Ishikawa (cell line): ENCODE results near the gene GTPBP3.

Experiments used
- CEBPB ChIP-seq: IDR thresholded peaks from 2 replicates; pipeline ENCODE4 v1.6.1; 2012
- CREB1 ChIP-seq: IDR thresholded peaks from 2 replicates; pipeline ENCODE4 v1.6.1; 2012; ENCODE audit warnings: low read depth
- EGR1 ChIP-seq: IDR thresholded peaks from 2 replicates; pipeline ENCODE4 v1.6.1; 2012
- EP300 ChIP-seq: IDR thresholded peaks from 2 replicates; pipeline ENCODE4 v1.6.1; 2012; ENCODE audit warnings: borderline replicate concordance
- FOXM1 ChIP-seq: IDR thresholded peaks from 2 replicates; pipeline ENCODE4 v1.6.1; 2012; ENCODE audit warnings: low read depth, borderline replicate concordance
- NFIC ChIP-seq: IDR thresholded peaks from 2 replicates; pipeline ENCODE4 v1.6.1; 2012
- RAD21 ChIP-seq: IDR thresholded peaks from 2 replicates; pipeline ENCODE4 v1.6.1; 2012; ENCODE audit warnings: low read depth
- TAF1 ChIP-seq: IDR thresholded peaks from 2 replicates; pipeline ENCODE4 v1.6.1; 2012; ENCODE audit warnings: low read depth, mild to moderate bottlenecking
- TCF12 ChIP-seq: IDR thresholded peaks from 2 replicates; pipeline ENCODE4 v1.6.1; 2012; ENCODE audit warnings: low read depth
- TEAD4 ChIP-seq: IDR thresholded peaks from 2 replicates; pipeline ENCODE4 v1.6.1; 2012
- YY1 ChIP-seq: IDR thresholded peaks from 2 replicates; pipeline ENCODE4 v1.6.1; 2012; ENCODE audit warnings: low read depth
- ZBTB7A ChIP-seq: IDR thresholded peaks from 2 replicates; pipeline ENCODE4 v1.6.1; 2012; ENCODE audit warnings: low read depth
- TF ChIP-seq, protein P1 (sequence below): IDR thresholded peaks from 2 replicates; pipeline ENCODE4 v1.6.1; 2012; ENCODE audit warnings: low read depth, mild to moderate bottlenecking
- TF ChIP-seq, protein P2 (sequence below): IDR thresholded peaks from 2 replicates; pipeline ENCODE4 v1.6.1; 2012
- TF ChIP-seq, protein P3 (sequence below): IDR thresholded peaks from 2 replicates; pipeline ENCODE4 v1.6.1; 2012

The GTPBP3 gene

DNA sequence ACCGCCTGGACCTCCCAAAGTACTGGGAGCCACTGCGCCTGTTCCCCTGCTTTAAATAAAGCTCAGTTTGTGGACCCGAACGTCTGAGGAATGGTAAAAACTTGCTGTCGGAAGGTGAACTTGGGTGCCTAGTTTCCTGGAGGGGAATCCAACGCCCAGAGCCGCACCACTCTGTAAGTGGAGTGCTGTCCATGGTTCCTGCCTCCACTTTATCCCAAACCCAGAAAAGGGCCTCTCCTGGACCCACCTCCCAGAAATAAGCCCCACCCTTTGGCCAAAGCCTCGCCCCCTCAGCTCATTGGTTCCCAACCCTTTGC lies 5.0 kb upstream of the GTPBP3 start:
- TF ChIP-seq NFIC (no peak), TCF12 (no peak), CEBPB (no peak), CREB1 (no peak), YY1 (no peak), RAD21 (no peak), TEAD4 (no peak)
- TF ChIP-seq, protein P1, sequence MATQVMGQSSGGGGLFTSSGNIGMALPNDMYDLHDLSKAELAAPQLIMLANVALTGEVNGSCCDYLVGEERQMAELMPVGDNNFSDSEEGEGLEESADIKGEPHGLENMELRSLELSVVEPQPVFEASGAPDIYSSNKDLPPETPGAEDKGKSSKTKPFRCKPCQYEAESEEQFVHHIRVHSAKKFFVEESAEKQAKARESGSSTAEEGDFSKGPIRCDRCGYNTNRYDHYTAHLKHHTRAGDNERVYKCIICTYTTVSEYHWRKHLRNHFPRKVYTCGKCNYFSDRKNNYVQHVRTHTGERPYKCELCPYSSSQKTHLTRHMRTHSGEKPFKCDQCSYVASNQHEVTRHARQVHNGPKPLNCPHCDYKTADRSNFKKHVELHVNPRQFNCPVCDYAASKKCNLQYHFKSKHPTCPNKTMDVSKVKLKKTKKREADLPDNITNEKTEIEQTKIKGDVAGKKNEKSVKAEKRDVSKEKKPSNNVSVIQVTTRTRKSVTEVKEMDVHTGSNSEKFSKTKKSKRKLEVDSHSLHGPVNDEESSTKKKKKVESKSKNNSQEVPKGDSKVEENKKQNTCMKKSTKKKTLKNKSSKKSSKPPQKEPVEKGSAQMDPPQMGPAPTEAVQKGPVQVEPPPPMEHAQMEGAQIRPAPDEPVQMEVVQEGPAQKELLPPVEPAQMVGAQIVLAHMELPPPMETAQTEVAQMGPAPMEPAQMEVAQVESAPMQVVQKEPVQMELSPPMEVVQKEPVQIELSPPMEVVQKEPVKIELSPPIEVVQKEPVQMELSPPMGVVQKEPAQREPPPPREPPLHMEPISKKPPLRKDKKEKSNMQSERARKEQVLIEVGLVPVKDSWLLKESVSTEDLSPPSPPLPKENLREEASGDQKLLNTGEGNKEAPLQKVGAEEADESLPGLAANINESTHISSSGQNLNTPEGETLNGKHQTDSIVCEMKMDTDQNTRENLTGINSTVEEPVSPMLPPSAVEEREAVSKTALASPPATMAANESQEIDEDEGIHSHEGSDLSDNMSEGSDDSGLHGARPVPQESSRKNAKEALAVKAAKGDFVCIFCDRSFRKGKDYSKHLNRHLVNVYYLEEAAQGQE, result peak; percentile 82

DNA sequence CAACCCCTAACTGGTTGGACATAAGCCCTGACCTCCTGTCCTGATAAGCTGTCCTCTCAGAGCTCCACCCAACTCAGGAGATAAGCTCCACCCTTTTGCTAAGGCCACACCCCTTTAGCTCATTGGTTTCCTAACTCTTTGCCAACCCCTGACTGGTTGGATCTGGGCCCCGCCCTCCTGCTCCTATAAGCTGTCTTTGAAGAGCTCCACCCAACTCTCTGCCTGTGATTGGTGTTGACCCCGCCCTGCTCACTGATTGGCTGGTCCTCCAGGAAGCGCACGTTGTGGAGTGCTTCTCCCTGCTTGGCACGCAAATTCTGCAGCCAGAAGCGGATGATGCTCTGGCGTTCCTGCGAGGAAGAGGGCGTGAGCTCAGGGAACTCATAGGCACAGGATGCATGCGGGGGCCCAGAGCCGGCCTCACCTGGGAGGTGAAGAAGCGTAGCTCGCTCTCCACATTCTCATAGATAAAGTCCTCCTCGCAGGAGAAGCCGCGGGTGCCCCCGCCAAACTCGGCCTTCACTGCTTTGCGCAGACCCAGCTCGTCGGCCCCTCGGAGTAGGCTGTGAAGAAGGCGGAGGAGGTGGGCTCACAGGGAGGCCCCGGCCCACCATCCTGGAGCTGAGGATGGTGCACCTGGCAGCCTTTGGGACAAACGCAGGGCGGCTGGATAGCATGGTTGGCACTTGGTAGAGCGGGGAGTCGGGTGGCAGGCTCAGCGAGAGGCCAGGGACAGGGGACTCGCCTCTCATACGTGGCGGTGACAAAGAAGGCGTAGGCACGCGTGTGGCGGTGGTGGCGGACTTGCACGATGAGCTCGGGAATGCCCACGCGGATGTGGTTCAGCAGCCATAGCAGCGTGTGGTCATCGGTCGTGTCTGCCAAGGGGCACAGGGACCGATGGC lies 4.4 kb upstream of the GTPBP3 start:
- TF ChIP-seq CREB1, result no peak
- no peak for TF ChIP-seq ZBTB7A
- no peak for TF ChIP-seq YY1
- no peak for TF ChIP-seq TCF12
- TF ChIP-seq RAD21, result no peak
- TF ChIP-seq CEBPB, result no peak
- TF ChIP-seq FOXM1, result no peak
- TF ChIP-seq EGR1, result no peak
- no peak for TF ChIP-seq EP300
- TF ChIP-seq, protein P1, result no peak
- no peak for TF ChIP-seq NFIC
- TF ChIP-seq TAF1, result no peak
- TF ChIP-seq, protein P2, sequence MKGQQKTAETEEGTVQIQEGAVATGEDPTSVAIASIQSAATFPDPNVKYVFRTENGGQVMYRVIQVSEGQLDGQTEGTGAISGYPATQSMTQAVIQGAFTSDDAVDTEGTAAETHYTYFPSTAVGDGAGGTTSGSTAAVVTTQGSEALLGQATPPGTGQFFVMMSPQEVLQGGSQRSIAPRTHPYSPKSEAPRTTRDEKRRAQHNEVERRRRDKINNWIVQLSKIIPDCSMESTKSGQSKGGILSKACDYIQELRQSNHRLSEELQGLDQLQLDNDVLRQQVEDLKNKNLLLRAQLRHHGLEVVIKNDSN, result no peak
- no peak for TF ChIP-seq TEAD4
- TF ChIP-seq, protein P3, sequence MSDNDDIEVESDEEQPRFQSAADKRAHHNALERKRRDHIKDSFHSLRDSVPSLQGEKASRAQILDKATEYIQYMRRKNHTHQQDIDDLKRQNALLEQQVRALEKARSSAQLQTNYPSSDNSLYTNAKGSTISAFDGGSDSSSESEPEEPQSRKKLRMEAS, result no peak

DNA sequence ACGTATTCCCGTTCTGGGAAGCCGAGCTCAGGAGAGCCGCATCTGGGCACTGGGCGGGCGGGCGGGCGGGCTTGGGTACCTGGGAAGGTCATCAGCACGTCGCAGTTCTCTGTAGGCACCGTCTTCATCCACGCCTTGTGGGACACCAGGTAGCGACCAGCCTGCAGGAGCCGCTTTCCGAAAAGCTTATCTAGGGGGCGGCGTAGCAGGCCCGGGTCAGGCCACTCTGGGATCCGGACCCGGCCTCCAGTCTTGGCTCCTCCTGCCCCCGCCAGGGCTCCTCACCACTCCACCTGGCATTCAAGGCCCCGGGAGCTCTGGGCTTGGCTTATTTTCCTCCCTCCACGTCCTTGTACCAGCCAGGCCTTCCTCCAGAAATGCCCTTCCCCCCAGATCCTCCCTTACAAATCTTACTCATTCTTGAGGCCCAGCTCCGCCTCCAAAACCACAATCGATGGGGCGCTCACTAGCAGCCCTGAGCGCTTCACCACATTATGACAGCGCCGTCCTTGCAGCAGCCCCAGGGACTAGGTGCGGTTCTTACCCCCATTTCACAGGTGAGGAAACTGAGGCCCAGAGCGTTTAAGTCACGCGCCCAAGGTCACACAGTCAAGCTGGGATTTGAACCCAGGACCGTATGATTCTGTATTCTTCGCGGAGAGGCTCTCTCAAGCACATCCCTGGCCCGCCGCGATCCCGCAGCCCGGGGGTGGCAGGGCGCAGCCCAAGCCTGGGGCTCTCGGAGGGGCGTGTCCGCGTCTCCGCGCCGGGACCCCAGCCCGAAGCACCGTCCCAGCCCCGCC lies 3.5 kb upstream of the GTPBP3 start:
- TF ChIP-seq, protein P3, result no peak
- TF ChIP-seq FOXM1, result no peak
- no peak for TF ChIP-seq CEBPB
- TF ChIP-seq EP300, result no peak
- TF ChIP-seq ZBTB7A, result 0 out of 2 replicates have a peak, but pooled peaks have one; percentile 67
- no peak for TF ChIP-seq TCF12
- no peak for TF ChIP-seq CREB1
- no peak for TF ChIP-seq RAD21
- TF ChIP-seq TEAD4, result no peak

DNA sequence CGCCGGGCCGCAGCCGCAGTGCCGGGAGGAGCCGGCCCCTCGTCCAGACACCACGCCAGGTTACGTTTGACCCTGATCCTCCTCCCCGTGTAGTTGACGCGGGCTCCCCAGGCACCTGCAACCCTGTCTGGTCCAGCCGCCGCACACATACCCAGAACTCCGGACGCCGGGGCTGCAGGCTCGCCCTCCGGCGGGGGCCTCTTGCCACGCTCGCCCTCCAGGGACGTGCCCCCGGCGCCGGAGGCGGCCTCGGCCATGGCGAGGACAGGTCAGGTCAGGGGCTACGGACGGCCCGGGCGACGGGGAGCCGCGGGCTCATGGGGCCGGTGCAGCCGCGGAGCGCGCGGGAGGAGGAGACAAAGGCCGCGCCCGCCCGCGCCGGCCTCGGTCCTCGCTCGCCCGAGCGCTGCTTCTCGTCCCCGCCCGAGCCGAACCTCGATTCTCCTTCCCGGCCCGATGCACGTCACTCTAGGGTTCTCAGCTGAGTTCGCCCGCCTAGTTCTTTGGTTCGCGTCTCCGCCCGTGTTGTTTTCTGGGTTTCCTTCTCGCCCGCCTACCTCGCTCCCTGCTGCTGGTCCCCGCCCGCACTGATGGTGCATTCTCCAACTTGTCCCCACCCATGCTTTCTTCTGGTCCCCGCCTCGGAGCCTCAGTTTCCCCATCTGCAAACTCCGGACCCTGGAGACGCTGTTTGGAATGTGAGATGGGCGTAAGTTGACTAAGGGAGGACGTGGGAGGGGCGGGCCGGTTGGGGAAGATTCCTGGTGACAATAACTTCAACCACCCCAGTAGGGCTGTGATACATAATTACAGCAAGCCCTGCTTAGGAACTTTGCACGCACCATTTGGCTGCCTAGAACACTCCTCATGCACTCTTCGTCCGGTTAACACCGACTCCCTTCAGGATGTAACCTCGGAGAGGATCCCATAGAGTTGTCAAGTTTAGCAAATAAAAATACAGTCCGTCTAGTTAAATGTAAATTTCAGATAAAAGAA lies 2.6 kb upstream of the GTPBP3 start, which contains the start of gene ANO8:
ANO8 (minus strand) TSS at position 442 of the 996 bp plus-strand sequence; CDS start at position 257, 185 bp downstream.
- peak; percentile 68 for TF ChIP-seq TEAD4
- TF ChIP-seq EGR1, result 0 out of 2 replicates have a peak, but pooled peaks have one; percentile 24
- TF ChIP-seq, protein P3, result peak; percentile 66
- TF ChIP-seq EP300, result no peak
- TF ChIP-seq TCF12, result no peak; the same call in 1 of the 2 replicates
- TF ChIP-seq FOXM1, result no peak
- no peak for TF ChIP-seq CEBPB
- no peak for TF ChIP-seq ZBTB7A
- TF ChIP-seq CREB1, result peak; percentile 60
- TF ChIP-seq, protein P1, result no peak
- TF ChIP-seq RAD21, result no peak
- TF ChIP-seq NFIC, result no peak; the same call in 1 of the 2 replicates
- TF ChIP-seq TAF1, result peak; percentile 32; the same call in 1 of the 2 replicates
- TF ChIP-seq, protein P2, result no peak
- peak; percentile 72 for TF ChIP-seq YY1
